Activated gamma-delta T cell treated with anti-CD3 and anti-CD28 coated beads, Interleukin-2, amount 50 U/mL, for 16 hours (primary cell): ENCODE results near the gene SVOPL.

ENCODE experiments used
- DNase-seq: peaks from one replicate; pipeline ENCODE4 v3.0.0-alpha.2; 2020; ENCODE audit warnings: low read depth

The SVOPL gene

GRCh38 chr7:138658889-138659288 is 42.3 kb downstream of the SVOPL start:
- DNase-seq = no peak

- no peak for DNase-seq
Observed at GRCh38 chr7:138657854-138658386, 43.2 kb downstream of the SVOPL start.

GRCh38 chr7:138656952-138657351 is 44.2 kb downstream of the SVOPL start:
- no peak for DNase-seq

- DNase-seq = no peak
Observed at GRCh38 chr7:138654616-138655015, 46.5 kb downstream of the SVOPL start.

GRCh38 chr7:138649506-138649905 is 51.7 kb downstream of the SVOPL start:
- no peak for DNase-seq

GRCh38 chr7:138645284-138645683 is 55.9 kb downstream of the SVOPL start:
- DNase-seq = no peak

GRCh38 chr7:138632826-138633602 is 68.1 kb downstream of the SVOPL start:
- DNase-seq = no peak

GRCh38 chr7:138632384-138632783 is 68.8 kb downstream of the SVOPL start:
- DNase-seq = no peak

- no peak for DNase-seq
Observed at GRCh38 chr7:138630059-138630610, 71.0 kb downstream of the SVOPL start.

- DNase-seq = no peak
Observed at GRCh38 chr7:138627361-138627760, 73.8 kb downstream of the SVOPL start.

- no peak for DNase-seq
Observed at GRCh38 chr7:138626846-138627245, 74.3 kb downstream of the SVOPL start.

GRCh38 chr7:138625849-138626230 is 75.3 kb downstream of the SVOPL start:
- no peak for DNase-seq

- no peak for DNase-seq
Observed at GRCh38 chr7:138625084-138625848, 75.9 kb downstream of the SVOPL start.

GRCh38 chr7:138622841-138623240 is 78.3 kb downstream of the SVOPL start:
- DNase-seq = no peak

GRCh38 chr7:138618933-138619332 is 82.2 kb downstream of the SVOPL start:
- no peak for DNase-seq

GRCh38 chr7:138618506-138618905 is 82.7 kb downstream of the SVOPL start:
- no peak for DNase-seq

- no peak for DNase-seq
Observed at GRCh38 chr7:138616085-138616484, 85.1 kb downstream of the SVOPL start.

- DNase-seq = no peak
Observed at GRCh38 chr7:138613630-138614029, 87.5 kb downstream of the SVOPL start.

GRCh38 chr7:138610671-138611170 is 90.4 kb downstream of the SVOPL start:
- no peak for DNase-seq

- DNase-seq = no peak
Observed at GRCh38 chr7:138608275-138608674, 92.9 kb downstream of the SVOPL start.

- DNase-seq = no peak
Observed at GRCh38 chr7:138607216-138608126, 93.7 kb downstream of the SVOPL start.

- DNase-seq = no peak
Observed at GRCh38 chr7:138606236-138606635, 94.9 kb downstream of the SVOPL start.
